Right hindlimb (tissue), 1 donor: ENCODE data around the gene ACTL8.

Experiments used
- DNase-seq: peaks from one replicate; pipeline ENCODE4 v3.0.0-alpha.2; 2018

Gene ACTL8

GRCh38 chr1:17851056-17851455 is 95.9 kb downstream of the ACTL8 start:
- no peak for DNase-seq

GRCh38 chr1:17852383-17852782 is 97.2 kb downstream of the ACTL8 start:
- DNase-seq, result no peak

GRCh38 chr1:17853241-17853935 is 98.3 kb downstream of the ACTL8 start:
- no peak for DNase-seq

DNA sequence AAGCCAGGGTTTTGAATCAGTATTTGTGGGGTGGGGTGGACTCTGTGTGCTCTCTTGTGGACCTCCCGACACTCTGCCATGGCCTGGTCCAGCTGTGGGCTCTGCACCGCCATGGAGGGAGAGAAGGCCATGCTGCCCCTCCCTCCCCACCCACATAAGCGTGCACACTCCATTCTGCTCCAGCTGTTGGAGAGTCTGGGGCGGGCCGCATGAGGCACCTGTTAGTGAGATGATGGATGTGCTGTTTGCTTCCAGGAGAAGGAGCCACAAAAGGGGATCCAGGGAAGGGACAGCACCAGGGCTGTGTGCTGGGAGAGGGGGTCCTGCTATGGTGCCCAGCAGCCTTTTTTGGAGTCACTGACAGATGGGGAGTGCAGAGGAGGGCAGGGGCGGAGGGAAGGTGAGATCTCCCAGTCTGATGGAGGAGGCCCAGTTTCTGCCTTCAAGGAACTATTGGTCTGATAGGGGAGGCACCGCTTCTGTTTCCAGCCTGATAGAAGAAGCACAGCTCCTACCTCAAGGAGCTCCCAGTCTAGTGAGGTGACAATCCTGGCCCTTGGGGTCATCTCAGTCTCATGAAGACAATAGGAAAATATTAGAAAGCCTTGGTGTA is 101.5 kb downstream of the ACTL8 start:
- DNase-seq, result no peak

GRCh38 chr1:17857109-17857499 is 102.0 kb downstream of the ACTL8 start:
- no peak for DNase-seq

DNA sequence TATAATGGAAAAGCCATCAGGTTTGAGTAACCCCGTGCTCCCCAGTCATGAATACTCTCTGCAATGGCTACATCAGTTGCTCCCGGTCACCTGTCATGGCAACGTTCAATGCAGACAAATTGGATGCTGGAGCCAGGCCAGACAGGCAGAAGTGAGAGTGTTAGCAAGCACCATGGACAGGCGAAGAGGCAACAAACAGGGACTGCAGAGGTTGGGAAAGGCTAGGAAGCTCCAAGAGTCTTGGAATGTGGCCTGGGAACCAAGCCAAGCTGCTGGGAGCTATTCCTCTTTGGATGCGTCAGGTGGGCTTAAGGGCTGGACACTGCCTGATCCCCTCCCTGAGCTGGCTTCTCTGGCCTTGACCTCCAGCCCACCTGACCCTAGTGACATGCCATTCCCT is 102.9 kb downstream of the ACTL8 start:
- no peak for DNase-seq

DNA sequence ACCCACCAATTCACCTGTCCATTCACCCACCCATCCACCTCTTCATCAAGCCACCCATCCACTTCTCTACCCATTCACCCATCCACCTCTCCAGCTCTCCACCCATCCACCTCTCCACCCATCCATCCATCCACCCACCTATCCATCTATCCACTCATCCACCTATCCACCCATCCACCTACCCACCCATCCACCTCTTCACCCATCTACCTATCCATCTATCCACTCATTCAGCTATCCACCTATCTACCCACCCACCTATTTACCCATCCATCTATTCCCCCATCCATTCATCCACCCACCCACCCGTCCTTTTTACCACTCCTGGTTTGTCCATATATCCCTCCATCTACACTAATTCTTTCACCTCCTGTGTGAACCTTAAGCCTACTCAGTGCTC is 105.7 kb downstream of the ACTL8 start:
- no peak for DNase-seq

DNA sequence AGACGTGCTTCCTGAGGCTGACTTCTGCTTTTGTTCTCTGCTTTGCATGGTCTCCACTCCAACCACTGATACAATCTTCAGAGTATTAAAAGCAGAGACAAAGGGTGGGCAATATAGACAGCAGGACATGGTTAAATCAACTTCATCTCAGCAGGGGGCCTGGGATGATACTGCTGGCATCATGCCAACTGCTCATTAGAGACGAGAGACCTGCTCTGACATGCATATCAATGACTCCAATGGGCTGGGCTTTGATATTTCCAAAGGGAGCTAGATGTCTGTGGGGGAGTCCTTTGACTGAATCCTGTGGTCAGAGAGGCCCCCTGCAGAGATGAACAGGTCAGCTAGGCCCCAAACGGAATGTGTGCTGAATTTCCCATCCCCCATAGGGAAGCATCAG is 106.6 kb downstream of the ACTL8 start:
- DNase-seq, result no peak

DNA sequence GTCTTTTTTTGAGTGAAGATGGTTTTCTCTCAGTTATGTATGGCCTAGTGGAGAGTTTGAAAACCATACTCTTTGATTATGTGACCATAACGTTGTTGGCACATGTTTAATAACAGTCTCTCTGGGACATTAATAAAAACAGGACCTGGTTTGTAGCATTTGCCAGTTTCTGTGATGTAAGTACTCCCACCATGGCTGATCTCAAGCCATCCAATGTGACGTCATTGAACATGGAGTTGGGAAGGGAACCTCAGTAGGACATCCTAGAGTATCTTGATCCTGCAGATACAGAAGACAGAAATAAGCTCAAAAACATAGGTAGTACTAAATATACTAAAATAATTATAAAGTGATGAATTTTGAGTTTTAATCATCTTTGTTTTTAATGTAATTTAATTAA is 107.0 kb downstream of the ACTL8 start:
- no peak for DNase-seq

- DNase-seq, result no peak
These were observed 111.0 kb downstream of the ACTL8 start for GRCh38 chr1:17865912-17866739.

- DNase-seq, result no peak
These were observed 111.6 kb downstream of the ACTL8 start for GRCh38 chr1:17866740-17867029.

DNA sequence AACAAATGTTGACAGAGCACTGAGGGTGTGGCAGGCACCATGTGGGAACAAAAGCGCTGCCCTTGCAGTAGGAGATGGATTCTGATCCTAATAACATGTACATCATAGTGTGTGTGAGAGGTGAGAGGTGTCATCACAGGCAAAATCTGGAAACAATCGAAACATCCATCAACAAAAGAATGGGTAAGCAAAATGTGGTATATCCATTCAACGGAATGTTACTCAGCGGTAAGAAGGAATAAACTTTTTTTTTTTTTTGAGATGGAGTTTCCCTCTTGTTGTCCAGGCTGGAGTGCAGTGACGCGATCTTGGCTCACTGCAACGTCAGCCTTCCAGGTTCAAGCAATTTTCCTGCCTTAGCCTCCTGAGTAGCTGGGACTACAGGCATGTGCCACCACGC is 112.3 kb downstream of the ACTL8 start:
- no peak for DNase-seq

DNA sequence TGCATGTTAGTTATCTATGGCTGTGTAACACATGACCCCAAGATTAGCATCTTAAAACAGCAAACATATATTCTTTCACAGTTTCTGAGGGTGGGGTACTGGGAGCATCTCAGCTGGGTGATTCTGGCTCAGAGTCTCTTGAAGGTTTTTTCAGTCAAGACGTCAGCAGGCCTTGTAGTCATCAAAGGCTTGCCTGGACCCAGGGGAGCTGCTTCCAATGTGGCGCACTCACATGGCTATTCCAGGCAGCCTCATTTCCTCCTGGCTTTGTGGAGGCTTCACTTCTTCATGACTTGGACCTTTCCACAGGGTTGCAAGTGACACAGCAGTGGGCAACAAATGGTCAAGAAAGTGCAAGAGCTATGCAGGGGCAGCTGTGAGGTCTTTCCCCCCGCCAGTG is 114.7 kb downstream of the ACTL8 start:
- no peak for DNase-seq

GRCh38 chr1:17870679-17871078 is 115.5 kb downstream of the ACTL8 start:
- no peak for DNase-seq

- DNase-seq, result no peak
These were observed 118.0 kb downstream of the ACTL8 start for GRCh38 chr1:17873007-17873675.

DNA sequence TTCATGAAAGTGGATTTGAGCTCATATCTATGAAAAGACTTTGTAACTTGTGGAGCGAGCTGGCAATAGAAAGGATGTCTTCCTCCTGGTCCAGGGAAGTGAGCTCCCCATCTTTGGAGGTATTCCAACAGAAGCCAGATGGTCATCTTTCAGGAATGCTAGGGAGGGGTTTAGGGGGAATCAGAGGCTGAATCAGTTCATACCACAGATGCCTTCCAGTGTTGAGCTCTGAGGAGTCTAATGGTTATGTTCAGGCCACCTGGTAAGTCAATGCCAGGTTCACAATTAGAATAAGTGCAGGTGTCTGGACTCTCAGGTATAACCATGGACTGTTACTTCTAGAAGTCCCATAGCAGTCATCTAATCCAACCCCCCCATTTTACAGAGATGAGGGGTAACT is 119.1 kb downstream of the ACTL8 start:
- DNase-seq, result no peak

DNA sequence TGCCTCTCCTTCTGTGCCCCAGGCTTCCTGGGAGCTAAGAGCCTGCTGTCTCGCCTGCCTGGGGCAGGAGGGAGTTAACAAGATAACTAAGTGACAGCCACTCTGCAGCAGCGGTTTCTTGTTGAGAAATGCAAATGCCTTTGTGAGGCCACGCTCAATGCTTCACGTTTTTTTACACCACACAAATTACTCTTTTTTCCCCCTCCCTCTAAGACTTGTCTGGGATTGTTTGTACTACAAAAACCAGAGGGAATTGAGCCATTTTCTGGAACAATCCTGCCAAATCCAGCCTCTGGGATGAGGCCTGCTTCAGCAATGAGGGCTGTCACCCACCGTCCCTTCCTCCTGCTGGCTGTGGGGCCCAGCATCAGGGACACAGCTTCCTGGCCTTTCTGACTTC is 119.6 kb downstream of the ACTL8 start:
- no peak for DNase-seq

- no peak for DNase-seq
These were observed 120.2 kb downstream of the ACTL8 start for GRCh38 chr1:17875171-17875881.

DNA sequence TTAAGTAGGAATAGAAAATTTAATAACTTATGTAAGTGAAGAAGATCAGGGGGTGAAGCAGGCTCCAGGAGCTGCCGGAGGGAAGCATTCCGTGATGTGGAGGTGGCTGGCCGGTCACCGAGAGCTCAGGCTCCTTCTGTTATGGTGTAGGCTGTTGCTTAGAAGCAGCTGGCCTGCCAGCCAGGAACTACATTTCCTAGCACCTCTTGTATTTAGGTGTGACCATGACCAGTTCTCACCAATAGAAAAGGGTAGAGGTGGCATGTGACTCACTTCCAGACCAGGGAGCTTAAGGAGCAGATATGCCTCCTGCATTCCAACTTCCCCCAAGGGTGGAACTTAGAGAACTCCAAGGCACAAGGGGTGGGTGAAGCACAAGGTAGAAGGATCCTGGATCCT is 120.7 kb downstream of the ACTL8 start:
- no peak for DNase-seq
